C4-2B (cell line): ENCODE results near the gene PITPNC1.

Experiments
- ZFX ChIP-seq: fragments of 450-650 bp; IDR thresholded peaks from 2 replicates; pipeline ENCODE4 v1.6.1; 2017
- TF ChIP-seq, protein P1 (sequence below): fragments of 450-650 bp; conservative IDR thresholded peaks from 2 replicates; pipeline ENCODE4 v1.5.1; 2017; ENCODE audit warnings: mild to moderate bottlenecking

- TF ChIP-seq, protein P1, sequence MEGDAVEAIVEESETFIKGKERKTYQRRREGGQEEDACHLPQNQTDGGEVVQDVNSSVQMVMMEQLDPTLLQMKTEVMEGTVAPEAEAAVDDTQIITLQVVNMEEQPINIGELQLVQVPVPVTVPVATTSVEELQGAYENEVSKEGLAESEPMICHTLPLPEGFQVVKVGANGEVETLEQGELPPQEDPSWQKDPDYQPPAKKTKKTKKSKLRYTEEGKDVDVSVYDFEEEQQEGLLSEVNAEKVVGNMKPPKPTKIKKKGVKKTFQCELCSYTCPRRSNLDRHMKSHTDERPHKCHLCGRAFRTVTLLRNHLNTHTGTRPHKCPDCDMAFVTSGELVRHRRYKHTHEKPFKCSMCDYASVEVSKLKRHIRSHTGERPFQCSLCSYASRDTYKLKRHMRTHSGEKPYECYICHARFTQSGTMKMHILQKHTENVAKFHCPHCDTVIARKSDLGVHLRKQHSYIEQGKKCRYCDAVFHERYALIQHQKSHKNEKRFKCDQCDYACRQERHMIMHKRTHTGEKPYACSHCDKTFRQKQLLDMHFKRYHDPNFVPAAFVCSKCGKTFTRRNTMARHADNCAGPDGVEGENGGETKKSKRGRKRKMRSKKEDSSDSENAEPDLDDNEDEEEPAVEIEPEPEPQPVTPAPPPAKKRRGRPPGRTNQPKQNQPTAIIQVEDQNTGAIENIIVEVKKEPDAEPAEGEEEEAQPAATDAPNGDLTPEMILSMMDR, result no peak
- TF ChIP-seq ZFX, result no peak
Observed at GRCh38 chr17:67441052-67441895, 64.2 kb downstream of the PITPNC1 start.
